NT2/D1 (cell line): Measurements from ENCODE around the gene TNXB.

Source experiments
- SUZ12 ChIP-seq: IDR thresholded peaks from 2 replicates; pipeline ENCODE4 v1.6.1; 2011; ENCODE audit not compliant: insufficient read length, insufficient read depth; ENCODE audit errors: extremely low read depth
- YY1 ChIP-seq: IDR thresholded peaks from 2 replicates; pipeline ENCODE4 v1.6.1; 2011; ENCODE audit not compliant: insufficient read length, insufficient read depth
- ZNF274 ChIP-seq: IDR thresholded peaks from 2 replicates; pipeline ENCODE4 v1.6.1; 2011; ENCODE audit warnings: mild to moderate bottlenecking, low read depth, low read length

GRCh38 chr6:32058511-32058963 is 50.6 kb downstream of the TNXB start:
- no peak for TF ChIP-seq YY1
- no peak for TF ChIP-seq ZNF274
- TF ChIP-seq SUZ12: no peak
